CD4-positive, alpha-beta T cell treated with Interleukin-12 subunit alpha and Interleukin-12 subunit beta, for 1 hour (primary cell): ENCODE measurements around the gene GDI1.
A peak's percentile ranks its signal among the peaks of the same experiment; 100 is the strongest.
"Not testable (repeated sequence)": the region's sequence is repeated elsewhere in the genome, so short reads cannot be mapped to it uniquely, and the experiment has no call there.

Experiments used
- DNase-seq: peaks from one replicate; pipeline ENCODE4 v3.0.0-alpha.2; 2020

The GDI1 gene

DNA sequence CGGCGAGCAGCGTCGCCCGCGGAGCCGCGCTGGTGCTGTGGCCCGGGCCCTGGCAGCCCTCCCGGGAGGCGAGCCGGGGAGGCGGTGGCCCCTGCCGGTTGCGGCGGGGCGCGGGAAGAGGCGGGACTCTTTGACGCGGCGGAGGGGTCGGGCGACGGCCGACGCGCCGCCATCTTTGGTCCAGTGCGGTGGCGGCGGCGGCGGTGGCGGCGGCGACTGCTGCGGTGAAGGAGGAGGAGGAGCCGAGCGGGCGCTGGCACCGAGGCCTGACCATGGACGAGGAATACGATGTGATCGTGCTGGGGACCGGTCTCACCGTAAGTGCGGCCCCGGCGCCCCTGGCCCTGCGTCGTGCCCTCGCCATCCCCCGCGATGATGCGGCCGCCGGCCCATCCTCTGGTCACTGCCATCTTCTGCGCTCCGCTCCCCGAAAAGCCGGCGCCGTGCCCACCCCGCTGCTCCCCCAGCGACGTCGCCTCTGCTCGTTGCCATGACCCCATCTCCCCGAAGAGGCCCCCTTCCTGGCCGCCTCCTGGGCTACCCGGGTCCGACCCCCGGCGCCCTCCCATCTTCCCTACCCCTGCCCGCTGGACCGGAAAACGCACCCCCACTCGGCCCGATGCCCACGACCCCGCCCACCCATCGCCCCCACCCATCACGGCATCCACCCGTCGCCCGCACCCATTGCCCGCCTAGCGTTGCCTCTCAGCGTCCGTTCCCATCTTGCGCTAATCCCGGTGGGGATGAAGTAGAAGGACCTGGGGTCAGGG, at the start of gene GDI1:
TSS of gene GDI1 (plus strand) at position 172 of the 770 bp plus-strand sequence. CDS start at position 273, 101 bp downstream.
- DNase-seq = peak; percentile 72

DNA sequence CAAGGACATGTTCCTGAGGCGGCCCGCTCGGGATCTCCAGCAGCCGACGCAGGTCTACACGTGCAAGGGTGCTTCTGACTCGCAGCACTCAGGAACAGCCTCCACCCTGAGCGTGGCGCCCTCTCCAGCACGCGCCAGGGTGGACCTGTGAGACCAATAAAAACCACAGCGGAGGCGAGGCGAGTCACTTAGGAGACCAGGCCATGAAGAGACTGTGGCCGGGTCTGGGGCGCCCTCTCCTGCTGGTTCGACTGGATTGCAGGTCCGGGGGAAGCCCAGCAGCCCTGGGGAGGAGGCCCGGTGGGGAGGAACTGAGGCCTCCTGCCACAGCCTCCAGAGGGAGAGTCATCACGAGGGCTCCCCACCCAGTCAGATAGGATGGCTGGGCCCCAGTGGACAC, 48.9 kb upstream of the GDI1 start:
- DNase-seq = not testable (repeated sequence)

DNA sequence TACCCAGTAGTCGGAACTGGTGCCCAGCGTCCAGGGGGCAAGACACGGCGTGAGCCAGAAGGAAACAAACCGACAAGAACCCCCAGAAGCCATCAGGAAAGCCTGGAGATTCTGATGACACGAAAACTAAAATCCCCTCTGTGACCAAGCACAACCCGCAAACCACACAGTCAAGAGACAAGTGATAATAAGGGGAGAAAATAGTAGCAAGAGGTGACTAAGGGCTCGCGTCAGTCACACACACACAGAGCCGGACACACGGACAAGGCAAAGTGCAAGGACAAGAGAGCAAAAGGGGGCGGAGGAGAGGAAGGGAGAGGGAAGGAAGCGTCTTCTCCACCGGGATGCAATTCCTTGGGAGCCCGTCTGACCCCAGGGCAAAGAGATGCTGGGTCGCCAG, 48.3 kb upstream of the GDI1 start:
- DNase-seq = not testable (repeated sequence)

DNA sequence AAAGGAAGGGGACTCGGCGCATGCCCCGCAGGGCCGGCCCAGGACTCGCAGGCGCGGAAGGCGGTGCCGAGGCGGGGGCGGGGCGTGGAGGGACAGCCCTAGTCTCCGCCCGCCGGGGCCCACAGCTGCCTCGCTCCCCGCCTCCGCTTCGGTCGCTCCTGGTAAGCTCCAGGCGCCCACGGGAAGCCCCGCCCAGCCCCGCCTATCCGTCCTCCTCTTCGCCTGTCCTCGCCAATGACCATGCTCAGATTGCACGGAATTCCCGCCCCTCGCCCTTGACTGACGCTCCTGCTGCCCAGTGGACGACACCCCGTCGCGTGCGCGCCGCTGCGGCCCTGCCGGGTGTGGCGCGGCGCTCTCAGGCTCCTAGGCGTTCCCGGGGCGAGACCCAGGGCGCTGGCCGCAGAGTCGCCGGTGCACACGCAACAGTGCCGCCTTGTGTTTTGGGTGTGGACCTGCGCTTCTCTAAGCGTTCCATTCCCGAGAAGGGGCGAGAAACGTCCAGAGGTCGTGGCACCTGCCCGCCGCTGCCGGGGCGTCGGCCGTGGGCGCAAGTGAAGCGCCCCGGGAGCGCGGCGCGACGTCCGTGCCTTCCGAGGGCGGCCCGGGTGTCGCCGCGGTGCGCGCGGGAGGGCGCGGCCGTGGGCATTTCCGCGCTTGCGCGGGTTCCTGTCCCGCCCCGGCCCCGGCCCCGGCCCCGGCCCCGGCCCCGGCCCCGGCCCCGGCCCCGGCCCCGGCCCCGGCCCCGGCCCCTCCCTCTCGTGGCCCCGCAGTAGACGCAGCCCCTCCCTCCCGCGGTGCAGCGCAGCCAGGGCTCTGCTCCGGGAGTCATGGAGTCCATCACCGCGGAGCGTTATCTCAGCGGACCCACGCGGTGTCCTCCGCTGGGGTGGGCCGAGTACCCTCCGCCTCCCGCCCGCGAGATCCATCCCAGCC, 46.9 kb upstream of the GDI1 start:
- DNase-seq = not testable (repeated sequence)

DNA sequence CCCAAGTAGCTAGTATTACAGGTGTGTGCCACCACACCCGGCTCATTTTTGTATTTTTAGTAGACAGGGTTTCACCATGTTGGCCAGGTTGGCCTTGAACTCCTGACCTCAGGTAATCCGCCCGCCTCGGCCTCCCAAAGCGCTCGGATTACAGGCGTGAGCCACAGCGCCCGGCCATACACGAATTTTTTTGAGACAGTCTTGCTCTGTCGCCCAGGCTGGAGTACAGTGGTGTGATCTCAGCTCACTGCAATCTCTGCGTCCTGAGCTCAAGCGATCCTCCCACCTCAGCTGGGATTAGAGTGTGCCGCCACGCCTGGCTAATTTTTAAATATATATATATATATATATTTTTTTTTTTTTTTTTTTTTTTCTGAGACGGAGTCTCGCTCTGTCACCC, 40.6 kb upstream of the GDI1 start:
- DNase-seq = not testable (repeated sequence)

DNA sequence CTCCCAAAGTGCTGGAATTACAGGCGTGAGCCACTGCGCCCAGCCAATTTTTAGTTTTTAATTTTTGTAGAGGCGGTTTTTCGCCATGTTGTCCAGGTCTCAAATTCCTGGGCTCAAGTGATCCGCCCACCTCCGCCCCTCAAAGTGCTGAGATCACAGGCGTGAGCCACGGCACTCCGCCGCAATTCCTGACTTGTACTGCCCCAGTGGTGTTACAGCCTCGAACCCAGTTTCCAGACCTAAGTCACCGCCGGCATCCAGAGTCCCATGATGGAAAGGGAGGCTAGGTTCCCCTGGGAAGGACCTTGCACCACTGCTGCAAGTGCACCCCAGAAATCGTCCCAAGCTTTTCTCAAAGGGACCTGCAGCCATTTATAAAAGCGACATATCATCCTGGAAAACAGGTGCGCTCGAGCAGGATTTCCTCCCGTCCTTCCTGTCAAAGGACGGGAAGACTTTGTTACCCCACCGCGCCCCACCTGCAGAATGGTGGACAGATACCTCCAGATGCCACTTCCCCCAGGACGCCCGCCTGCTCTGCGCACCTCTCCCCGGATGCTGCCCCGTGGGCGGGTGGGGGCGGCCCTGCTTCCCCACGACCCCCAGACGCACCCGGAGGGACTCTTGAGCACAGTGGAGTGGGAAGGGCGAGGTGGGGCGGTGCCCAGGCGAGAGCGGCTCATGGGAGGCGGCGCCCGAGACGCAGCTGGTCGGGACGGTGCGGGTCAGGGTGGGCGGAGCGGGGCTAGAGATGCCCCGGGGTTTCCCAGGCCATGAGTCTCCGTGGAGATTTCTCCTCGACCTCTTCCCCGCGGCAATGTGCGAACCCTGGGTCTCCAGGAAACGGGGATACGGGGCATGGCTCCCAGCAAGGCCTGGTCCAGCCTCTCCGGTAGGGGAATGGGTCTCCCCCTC, 39.7 kb upstream of the GDI1 start:
- peak; percentile 58 for DNase-seq

DNA sequence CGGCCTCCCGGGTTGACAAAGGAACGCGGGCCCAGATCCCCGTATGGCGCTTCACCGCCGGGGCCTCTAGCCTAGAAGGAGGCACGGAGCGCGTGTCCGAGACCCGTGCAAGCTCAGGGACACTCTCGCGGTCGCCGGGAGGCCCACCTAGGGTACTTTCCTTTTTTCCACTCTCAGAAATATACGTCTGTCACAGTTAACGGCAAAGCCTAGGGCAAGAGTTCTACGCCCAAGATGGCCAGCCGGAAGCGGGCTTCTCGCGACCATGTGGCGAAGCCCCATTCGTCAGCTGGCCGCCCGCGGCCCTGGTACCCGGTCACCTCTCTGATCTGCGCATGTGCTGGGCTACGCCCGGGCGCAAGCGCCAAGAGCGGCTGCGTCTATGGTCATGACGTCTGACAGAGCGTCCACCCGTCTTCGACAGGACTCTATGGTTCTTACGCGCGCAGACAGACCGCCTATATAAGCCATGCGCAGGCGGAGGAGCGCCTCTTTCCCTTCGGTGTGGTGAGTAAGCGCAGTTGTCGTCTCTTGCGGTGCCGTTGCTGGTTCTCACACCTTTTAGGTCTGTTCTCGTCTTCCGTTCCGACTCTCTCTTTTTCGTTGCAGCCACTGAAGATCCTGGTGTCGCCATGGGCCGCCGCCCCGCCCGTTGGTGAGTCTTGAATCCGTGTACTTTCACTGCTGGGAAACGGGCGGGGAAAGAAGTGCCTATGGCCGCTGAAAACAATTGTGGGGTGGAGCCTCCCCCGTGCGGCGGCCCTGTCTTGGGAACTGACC, 38.9 kb upstream of the GDI1 start, which contains the start of gene RPL10:
TSS of gene RPL10 (plus strand) at position 490 of the 780 bp plus-strand sequence. CDS start at position 633, 143 bp downstream.
- DNase-seq = peak; percentile 94

DNA sequence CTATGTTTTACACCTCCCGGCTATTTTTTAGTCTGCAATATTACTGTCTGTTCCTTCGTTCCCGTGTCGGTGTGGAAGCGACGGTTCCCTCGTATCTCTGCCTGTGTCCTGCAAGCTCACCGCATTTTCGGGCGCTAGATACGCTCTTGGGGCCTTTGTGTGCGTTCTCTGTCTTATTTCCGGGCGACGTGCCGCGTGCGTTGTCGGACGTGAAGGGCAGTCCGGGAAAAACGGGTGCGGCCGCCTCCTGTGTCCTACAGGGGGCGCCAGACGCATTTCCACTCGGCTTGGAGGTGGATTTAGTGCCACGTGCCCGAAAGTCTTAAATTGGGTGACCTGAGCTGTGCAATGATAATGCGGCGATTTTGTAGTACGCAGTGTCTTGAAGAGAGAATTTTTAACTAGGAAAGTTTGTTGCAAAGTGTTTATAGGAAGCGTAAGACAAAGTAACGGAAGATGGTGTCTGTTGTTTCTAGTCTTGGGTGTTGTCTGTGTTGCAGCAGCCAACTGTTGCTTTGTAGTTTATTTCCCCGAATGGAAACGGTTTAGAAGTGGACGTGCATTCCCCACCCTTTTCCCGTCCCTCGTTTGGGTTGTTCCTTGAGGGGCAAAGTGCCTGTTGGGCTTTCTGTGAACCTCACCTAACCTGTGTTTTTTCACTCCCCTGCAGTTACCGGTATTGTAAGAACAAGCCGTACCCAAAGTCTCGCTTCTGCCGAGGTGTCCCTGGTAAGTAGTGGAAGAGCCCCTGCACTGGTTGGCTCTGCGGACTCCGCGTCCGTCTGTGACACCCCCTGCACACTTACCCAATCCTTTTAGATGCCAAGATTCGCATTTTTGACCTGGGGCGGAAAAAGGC, 38.1 kb upstream of the GDI1 start:
- DNase-seq = peak; percentile 87

DNA sequence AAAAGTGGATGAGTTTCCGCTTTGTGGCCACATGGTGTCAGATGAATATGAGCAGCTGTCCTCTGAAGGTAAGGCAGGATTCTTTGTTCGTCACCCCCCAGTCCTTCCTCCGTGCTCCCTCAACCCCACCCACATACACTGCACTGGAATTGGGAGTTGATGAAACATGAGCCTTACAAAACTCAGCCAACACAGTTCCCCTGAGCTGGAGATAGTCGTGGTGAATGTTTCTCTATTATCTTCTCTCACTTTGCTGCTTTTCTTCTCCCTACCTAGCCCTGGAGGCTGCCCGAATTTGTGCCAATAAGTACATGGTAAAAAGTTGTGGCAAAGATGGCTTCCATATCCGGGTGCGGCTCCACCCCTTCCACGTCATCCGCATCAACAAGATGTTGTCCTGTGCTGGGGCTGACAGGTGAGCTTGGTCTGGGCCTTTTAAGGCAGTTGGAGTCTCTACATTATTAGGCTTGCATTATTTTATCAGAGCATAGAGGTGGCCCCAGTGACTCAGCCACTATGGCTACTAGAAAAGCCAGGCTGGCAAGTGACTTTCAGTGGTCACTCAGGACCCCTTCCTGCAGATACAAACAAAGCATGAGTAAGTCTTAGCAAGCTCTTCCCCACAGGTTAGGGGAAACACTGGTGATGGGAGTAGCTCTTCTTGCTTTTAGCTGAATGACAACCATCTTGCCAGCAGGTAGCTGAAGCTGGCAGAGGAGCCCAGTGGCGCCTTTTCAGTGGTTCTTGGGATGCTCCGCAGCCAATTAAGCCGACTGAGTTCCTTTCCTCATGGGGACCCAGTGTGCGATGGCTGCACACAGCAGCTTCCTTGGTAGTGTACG, 37.2 kb upstream of the GDI1 start:
- DNase-seq = no peak

DNA sequence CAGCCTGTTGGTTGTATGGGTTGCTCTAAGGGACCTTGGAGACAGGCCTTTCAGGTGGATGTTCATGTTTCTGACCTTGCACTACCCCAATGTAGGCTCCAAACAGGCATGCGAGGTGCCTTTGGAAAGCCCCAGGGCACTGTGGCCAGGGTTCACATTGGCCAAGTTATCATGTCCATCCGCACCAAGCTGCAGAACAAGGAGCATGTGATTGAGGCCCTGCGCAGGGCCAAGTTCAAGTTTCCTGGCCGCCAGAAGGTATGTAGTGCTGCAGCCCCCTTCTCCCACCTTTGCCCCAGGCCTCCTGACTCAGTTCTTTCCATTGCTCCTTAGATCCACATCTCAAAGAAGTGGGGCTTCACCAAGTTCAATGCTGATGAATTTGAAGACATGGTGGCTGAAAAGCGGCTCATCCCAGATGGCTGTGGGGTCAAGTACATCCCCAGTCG, 36.6 kb upstream of the GDI1 start:
- not testable (repeated sequence) for DNase-seq

DNA sequence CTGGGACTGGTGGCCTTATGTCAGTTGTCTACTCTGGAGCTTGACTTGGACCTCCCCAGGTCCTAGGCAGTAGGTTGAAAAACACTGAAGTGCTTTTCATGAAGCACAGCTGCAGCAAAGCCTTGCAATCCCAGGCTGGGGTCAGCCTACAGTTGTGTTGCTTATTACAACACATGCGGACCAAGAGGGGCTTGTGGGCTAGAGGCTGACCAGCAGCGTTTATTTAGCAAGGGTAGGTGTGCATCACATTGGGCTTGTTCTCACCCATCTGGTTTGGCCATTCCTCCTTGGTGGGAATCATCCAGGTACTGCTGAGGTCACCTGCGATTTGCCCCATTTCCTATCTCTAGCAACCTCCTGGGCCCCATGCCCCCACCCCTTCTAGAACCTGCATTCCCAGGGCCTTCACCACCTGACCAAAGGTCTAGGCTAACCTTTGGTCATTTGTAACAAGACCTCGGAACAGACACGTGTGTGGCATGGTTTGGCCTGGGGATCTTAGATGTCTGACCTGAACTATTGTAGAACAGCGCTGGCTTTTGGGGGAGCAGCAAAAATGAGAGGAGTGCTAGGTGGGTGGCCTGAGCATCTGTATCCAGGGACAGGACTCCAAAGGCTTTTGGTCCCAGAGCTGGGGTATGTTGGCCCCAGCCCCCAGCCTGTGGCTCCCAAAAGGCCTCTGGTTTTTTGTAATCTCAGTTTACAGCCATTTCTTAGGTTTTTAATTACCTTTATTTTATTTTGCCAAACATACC, 35.7 kb upstream of the GDI1 start:
- DNase-seq = no peak

DNA sequence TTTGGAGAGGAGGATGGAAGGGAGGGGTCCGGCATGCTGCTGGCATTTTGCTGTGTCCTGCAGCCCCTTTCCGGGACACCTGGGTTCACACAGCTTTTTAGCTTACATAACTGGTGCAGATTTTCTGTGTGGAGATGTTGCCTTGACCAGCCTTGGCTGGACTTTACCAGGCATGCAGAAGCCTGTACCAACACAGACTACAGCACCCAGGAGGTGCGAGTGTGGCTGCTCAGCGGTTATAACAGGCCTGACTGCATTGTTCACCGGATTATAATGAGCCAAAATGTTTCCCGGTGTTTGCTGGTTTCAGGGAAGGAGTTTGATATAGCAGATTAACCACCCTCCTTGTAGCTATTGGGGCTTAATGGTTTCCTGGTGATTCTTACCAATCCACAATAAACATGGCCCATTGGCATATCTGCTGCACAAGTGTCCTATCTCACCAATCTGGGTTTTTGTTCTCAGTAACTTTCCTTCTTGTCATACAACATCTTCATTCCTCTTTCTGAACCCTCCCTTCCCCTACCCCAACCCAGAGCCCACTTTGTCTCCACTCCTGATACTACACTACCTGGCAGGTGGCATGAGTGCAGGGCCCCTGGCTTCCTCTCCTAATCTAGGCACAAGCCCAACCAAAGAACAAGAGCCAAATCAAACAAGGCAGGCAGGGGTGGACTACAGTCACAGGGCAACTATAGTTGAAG, 34.9 kb upstream of the GDI1 start:
- no peak for DNase-seq

DNA sequence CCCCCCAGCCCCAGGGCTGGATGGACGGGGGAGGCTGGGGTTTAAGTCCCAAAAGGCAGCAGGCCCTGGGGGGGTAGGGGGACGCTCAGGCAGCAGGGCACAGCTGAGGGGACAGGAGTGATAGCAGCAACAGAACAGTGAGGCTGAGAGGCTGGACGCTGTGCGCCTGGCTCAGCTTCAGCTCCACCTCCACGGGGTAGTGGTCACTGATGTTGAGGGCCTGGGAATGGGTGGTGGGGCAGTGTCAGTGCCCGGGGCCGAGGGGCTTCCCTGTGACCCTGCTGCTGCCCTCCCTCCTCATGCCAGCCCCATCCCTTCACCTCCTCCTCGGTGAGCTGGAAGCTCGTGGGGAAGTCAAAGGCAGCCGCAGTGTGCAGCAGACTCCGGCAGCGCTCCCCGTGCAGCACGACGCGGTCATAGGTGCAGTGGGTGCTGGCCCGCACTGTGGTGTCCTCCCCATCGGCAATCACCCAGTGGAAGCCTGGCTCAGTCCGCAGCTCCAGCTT, 34.3 kb upstream of the GDI1 start:
- no peak for DNase-seq

DNA sequence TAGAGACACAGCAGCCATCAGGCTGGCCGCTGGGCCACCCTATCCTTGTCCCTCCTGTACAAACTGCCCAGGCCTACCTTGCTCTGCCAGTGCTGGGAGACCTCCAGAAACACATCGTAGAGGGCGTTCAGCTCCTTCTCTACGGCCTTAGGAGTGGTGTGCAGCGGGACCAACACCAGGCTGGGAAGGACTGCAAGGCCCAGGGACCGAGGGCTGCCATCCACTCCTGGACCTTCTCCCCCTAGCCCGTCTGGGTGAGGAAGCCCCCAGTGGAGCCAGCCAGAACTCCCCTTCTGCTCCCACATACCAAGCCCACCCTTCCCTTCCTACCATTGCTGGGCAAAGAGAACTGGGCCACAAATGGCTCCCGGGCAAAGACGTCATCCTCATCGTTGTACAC, 33.8 kb upstream of the GDI1 start:
- DNase-seq = no peak

DNA sequence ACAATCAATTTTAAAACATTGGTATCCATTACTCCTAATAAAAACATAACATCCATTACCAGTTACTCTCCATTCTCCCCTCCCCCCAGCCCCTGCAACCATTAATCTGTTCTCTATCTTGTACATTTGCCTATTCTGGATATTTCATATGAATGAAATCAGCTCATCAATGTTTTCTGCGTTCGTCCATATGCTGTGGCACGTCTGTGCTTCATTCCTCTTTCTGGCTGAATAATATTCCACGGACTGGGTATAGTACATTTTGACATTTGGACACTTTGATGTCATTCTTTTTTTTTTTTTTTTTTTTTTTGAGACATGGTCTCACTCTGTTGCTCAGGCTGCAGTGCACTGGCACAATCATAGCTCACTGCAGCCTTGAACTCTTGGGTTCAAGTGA, 33.1 kb upstream of the GDI1 start:
- no peak for DNase-seq

DNA sequence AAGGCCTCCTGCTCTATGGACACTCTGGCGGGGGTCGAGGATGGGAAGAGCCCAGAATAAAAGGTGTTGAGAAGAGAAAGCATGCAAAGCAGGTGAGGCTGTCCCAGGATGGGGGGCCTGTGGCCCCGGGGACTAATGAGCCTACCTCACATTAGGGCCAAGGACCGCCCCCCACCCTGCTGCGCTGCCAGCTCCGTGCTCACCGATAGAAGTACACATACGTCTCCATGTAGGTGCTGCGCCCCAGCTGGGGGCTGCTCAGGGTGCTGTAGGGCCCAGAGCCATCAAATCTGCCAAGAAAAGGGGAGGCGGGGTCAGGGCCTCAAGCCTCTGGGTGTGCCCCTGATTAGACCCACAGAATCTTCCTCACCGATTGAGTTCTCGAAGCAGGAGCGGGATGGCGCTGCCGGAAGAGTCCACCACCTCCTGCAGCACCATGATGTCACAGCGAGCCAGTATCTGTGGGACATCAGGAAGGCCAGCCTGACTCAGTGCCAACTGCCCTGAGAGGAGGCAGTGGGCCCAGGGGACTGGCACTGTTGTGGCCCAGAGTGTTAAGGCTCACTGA, 32.2 kb upstream of the GDI1 start:
- no peak for DNase-seq

DNA sequence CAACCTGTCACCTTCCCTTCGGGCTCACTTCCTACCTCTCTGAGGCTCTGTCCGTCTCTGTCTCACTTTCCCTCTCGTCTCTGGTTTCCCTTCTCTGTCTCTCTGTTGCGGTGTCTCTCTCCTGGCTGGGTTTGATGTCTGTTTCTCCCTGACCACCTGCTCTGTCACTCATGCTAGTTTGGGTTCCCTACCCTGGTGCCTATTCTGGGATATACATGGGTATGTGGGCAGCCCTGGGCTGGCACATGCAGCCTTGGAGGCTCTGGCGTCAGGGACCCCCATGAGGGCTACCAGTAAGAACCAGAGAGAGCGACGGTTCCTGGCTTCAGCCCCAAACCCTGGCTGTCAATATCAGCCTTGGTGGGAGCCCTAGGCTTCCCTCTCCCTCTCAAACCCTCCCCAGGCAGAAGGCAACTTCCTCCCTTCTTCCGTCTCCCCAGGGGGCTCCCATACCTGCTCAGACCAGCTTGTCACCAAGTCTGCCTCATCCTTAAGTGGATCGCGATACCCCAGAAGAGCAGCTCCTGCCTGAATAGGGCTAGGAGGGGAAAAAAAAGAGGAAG, 28.2 kb upstream of the GDI1 start:
- DNase-seq = no peak
